ENCODE results near the gene CLEC16A.

Gene CLEC16A

GRCh38 chr16:11105038-11105903, 160.9 kb downstream of the CLEC16A start:
- in situ Hi-C loops (cut with MboI; ENCODE audit: low sequenced_read_pairs), result no loop called here

DNA sequence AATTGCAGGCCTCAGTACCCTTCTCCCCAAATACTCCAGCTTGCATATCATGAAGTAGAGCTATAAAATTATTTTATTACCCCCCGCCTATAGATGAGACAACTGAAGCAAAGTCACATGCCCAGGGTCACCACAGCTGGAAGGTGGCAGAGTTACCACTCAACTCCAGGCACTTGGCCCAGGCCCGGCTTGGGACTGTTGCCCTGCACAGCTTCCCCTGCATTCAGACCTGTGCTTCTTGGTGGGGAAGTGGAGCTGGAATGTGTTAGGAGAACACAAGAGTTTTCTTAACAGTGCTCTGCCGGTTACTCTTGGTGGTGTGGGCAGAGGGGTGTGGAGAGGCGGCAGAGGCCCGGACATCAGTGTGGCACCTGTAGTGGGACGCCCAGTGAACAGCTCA, 162.4 kb downstream of the CLEC16A start:
- in situ Hi-C loops (cut with MboI; ENCODE audit: low sequenced_read_pairs), result no loop called here

- in situ Hi-C loops (cut with MboI; ENCODE audit: low sequenced_read_pairs), result no loop called here
Observed at GRCh38 chr16:11107780-11108465, 163.6 kb downstream of the CLEC16A start.

DNA sequence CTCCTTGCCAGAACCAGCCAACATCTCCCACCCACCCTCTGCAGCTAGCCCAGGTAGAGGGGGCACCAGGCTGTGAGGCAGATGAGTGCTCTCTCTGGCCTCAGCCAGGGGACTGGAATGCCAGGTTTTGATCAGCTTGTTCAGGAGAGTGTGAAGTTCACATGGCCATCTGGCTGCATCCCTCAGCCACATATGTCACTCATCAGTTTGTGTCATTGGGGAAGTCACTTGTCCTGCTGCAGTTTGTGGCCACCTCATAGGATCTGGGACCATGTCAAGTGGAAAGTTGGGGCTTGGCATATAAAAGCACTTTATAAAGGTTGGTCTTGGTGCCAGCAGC, 164.1 kb downstream of the CLEC16A start:
- in situ Hi-C loops (cut with MboI; ENCODE audit: low sequenced_read_pairs), result no loop called here

DNA sequence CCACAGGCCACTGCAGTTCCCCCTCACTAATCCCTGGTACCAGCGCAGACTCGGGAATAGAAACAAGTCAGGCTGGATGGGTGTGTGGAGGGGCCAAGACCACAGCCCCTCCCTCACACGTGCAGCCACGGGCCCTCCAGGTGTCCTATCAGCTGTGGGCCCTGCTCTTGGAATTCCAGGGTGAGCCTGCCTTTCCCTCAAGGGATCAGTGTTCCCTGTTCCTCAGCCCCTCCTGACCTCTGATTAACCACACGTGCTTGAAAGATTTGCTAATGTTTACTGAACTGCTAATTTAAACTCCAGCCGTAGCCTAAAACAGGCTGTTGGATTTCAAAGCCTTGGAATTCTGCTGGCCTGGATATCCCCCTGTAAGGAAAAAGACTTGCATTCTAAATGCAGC, 165.2 kb downstream of the CLEC16A start:
- in situ Hi-C loops (cut with MboI; ENCODE audit: low sequenced_read_pairs), result no loop called here

- in situ Hi-C loops (cut with MboI; ENCODE audit: low sequenced_read_pairs), result no loop called here
Observed at GRCh38 chr16:11111150-11111549, 166.8 kb downstream of the CLEC16A start.

- in situ Hi-C loops (cut with MboI; ENCODE audit: low sequenced_read_pairs), result no loop called here
Observed at GRCh38 chr16:11111856-11112634, 167.7 kb downstream of the CLEC16A start.

DNA sequence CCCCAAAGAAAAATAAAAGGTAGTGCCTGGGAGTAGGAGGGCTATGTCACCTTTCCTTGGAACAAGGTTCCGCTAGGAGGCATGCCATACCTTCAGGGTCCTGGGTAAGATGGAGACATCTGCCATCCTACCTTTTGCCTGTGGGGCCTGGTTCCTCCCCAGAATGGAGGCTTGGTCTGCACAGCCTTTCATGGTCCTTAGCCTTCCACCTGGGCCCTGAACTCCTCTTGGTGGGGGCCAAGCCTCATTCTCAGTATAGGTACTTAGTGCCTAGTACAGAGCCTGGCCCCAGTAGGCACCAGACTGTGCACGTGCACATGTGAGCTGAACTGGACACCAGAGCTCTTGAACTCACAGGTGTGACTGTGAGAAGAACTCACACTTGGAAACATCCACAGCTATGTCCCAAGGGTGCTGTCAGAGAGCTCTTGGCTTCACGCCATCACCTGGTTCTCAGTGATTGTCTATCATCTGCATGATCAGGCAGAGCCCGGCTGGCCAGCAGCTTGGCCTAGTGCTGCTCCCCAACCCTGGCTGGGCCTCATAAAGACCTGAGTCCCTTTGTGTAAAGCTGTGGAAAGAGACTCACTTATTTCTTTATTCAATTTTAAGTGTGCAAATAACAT, 168.5 kb downstream of the CLEC16A start:
- in situ Hi-C loops (cut with MboI; ENCODE audit: low sequenced_read_pairs), result no loop called here

DNA sequence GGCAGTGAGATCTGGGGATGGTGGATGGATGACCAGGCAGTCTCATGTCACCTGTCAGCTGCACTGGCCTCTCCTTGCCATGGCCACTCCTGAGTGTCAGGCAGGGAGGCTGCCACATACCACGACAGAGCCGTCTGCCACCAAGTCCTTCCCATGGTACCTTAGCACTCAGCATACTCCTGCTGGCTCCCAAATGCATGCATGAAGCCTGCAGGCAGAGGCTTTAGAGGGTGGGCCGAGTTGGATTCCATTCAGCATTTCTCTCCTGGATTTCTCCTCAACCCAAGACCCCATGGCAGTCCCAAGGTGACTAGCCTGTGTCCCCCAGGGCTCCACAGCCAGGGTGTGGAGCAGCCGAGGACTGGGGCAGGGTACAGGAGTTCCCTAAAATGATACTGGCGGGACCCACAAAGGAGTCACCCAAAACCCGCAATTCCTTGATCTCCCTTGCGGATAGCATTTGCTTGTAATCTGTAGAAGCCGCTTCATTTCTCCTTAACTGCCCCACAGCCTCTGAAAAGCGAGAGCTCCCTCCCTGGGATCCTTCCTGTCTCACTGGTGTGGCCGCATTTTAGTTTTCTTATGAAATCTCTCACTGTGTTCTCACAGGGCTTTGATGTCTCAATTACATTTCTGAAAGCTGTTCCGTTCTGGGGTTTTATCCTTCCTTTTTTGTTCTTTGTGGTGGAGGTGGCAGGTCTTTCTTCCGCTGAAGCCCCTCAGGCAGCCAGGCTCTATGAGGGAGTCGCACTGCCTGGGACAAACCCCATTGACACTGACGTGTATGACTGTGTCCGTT, 170.2 kb downstream of the CLEC16A start:
- in situ Hi-C loops (cut with MboI; ENCODE audit: low sequenced_read_pairs), result no loop called here

- in situ Hi-C loops (cut with MboI; ENCODE audit: low sequenced_read_pairs), result no loop called here
Observed at GRCh38 chr16:11117576-11118211, 173.3 kb downstream of the CLEC16A start.

GRCh38 chr16:11118479-11118878, 174.1 kb downstream of the CLEC16A start:
- in situ Hi-C loops (cut with MboI; ENCODE audit: low sequenced_read_pairs), result no loop called here

DNA sequence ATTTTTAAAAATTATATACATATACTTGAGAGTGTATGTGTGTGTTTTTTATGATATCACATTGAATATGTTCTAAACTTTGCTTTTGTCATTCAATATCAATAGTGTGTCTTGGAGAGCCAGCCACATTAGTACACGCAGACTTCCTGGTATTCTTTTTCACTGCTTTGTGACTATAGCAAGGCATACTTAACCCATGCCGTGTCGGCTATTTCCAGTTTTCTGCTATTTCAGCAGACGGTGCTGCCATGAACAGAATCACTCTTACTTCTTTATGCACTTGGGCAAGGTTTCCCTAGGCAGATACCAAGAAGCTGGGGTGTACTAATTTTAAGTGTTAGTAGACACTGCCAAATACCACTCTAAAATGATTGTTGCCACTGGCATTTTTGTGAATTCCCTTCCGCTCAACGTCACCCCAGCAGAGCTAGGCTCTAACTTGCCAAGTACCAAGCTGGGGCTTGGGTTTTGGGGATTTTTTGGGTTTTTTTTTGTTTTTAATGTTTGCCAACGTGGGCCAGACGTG, 176.8 kb downstream of the CLEC16A start:
- in situ Hi-C loops (cut with MboI; ENCODE audit: low sequenced_read_pairs), result no loop called here

GRCh38 chr16:11121914-11122692, 177.7 kb downstream of the CLEC16A start:
- in situ Hi-C loops (cut with MboI; ENCODE audit: low sequenced_read_pairs), result no loop called here

DNA sequence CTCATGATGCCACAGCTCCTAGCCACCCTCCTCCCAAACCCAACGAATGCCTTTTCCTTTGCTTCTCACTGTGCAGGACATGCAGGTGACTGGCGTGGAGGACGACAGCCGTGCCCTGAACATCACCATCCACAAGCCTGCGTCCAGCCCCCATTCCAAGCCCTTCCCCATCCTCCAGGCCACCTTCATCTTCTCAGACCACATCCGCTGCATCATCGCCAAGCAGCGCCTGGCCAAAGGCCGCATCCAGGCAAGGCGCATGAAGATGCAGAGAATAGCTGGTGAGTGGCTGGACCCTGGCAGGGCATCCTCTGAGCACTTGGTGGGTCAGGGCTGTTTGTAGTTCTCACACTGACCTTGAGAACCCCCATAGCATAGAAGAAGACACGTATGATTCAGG, 179.3 kb downstream of the CLEC16A start:
- in situ Hi-C loops (cut with MboI; ENCODE audit: low sequenced_read_pairs), result no loop called here

DNA sequence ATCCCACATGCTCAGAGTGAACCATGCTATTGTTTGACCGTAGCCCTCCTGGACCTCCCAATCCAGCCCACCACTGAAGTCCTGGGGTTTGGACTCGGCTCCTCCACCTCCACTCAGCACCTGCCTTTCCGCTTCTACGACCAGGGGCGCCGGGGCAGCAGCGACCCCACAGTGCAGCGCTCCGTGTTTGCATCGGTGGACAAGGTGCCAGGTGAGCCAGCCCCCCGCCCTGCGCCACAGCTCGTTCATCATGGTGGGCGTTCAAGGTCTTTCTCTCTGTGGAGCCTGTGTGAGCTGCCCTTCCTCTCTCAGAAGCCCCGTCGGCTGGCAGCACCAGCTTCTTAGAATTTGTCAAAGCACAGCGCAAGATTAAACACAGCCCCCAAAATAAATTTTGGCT, 181.6 kb downstream of the CLEC16A start:
- in situ Hi-C loops (cut with MboI; ENCODE audit: low sequenced_read_pairs), result no loop called here

DNA sequence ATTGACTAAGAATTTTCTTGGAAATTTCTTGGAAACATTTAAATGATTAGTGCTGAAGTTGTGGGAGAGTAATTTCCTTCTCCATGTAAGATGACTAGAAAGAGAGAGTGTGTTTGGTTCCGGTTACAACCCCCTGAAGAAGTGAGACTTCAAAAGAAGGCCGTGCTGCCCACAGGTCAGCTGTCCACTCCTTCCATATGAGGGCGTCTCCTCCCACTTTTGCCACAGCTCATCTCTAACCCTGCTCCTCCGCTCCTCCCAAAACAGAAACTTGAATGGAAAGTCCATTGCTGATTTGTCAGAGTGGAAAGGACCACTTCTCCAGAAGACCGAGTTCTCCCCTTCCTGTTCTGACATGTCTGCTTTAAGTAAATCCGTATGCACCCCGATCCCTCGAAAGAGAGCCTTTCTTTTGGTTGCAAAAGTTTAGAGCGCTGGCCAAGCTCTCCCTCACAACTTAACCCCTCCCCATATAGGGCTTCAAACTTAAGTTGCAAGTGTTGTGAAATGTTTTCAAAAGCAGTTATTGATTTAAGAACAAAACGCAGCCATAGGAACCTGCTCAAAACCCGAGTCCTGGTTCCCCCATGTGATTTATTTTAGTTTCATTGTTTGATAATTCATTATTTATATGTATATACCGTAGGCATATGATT, 182.2 kb downstream of the CLEC16A start:
- in situ Hi-C loops (cut with MboI; ENCODE audit: low sequenced_read_pairs), result no loop called here

DNA sequence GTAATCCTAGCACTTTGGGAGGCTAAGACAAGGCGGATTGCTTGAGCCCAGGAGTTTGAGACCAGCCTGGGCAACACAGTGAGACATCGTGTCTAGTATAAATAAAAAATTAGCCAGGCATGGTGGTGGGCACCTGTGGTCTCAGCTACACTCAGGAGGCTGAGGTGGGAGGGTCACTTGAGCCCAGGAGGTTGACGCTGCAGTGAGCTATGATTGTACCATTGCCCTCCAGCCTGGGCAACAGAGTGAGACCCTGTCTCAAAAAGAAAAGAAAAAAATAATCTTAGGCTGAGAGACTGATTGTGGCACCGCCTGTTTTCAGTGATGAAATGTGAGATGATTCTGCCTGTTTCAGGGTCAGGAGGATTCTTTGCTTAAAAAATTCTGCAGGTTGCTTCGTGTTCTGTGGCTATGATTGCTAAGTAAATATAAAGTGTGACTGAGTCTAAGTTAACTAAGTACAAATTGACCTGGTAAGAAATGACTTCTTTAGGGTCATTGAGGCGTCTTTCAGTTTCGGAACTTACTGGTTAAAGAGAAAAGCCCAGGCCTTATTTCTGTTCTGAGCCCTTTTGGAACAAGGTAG, 183.3 kb downstream of the CLEC16A start:
- in situ Hi-C loops (cut with MboI; ENCODE audit: low sequenced_read_pairs), result no loop called here

Measured in HL-60/S4 treated with retinoic acid at 250 ng/mL for 4 days and 3 days (cell line).